HCT116 (cell line): ENCODE results near the gene COX18. TPM values are rescaled to one million over a fixed set of nuclear protein-coding genes. Genes with fewer than 3 reads are reported as not detected.

Source experiments
- ATAC-seq: fragments of 200-7000 bp; cut with Tn5 transposase; 2 replicates; pipeline ENCODE4 v1.9.1; 2020; ENCODE audit warnings: mild to moderate bottlenecking, moderate library complexity
- BruUV-seq: library from RNA; stranded (reverse); fragments of 400-500 nt; replicated peaks from 2 replicates; lab custom pipeline; 2021; lab: Mats Ljungman, UMichigan
- CTCF ChIA-PET: fragments of 300-600 bp; sonication (Branson Sonifier 250); formaldehyde crosslinking; loops from one replicate; lab custom pipeline; 2021; ENCODE audit warnings: antibody characterized with exemption; lab: Charles Lee
- POLR2A ChIA-PET: fragments of 300-600, 350-600 bp; sonication (Branson Sonifier 250); formaldehyde crosslinking; loops from one replicate; lab custom pipeline; 2021; ENCODE audit warnings: antibody characterized with exemption; lab: Charles Lee
- RAD21 ChIA-PET, 2 experiments: fragments of 300-600 bp; sonication (Branson Sonifier 250); formaldehyde crosslinking; loops; one replicate each; lab custom pipeline; 2023; ENCODE audit warnings: low total read pairs in 2 of 2; ENCODE audit not compliant: uncharacterized antibody in 2 of 2, unreplicated experiment in 2 of 2, low non-redundant PET in 1 of 2; lab: Charles Lee
- DNase-seq: peaks from one replicate; pipeline ENCODE4 v3.0.0-alpha.2; 2010; ENCODE audit warnings: low read depth, low spot score
- H2AFZ ChIP-seq: fragments of 200-600 bp; shearing (Covaris generic), sonication (generic); 2 replicates; pipeline ENCODE4 v1.6.1; 2017; ENCODE audit warnings: low read depth, mixed run types, mixed read lengths, antibody characterized with exemption, low read length; ENCODE audit not compliant: poor library complexity, severe bottlenecking
- H3K27ac ChIP-seq: 2 replicates; pipeline ENCODE4 v1.5.1; 2012; ENCODE audit warnings: low read depth, low read length
- H3K27me3 ChIP-seq: fragments of 200-600 bp; sonication (generic); 2 replicates; pipeline ENCODE4 v1.6.1; 2016; ENCODE audit warnings: mixed run types, low read length, mixed read lengths; ENCODE audit not compliant: insufficient read depth
- H3K36me3 ChIP-seq, 2 experiments: fragments of 200-500 bp in 1 of 2; fragments of 200-600 bp in 1 of 2; sonication (Bioruptor generic) in 1 of 2; sonication (generic) in 1 of 2; 2 replicates each; pipeline versions ENCODE4 v1.5.1 to v1.6.1; 2014 to 2016; ENCODE audit warnings: low read length in 2 of 2, inconsistent platforms in 1 of 2, mixed read lengths in 1 of 2, mixed run types in 1 of 2; ENCODE audit not compliant: insufficient read depth in 2 of 2, control insufficient read depth in 1 of 2
- H3K4me1 ChIP-seq, 2 experiments: fragments of 200-600 bp in 1 of 2; sonication (generic) in 1 of 2; 2 replicates each; pipeline versions ENCODE4 v1.5.1 to v1.6.1; 2012 to 2017; ENCODE audit warnings: low read length in 2 of 2, inconsistent platforms in 1 of 2, mild to moderate bottlenecking in 1 of 2, mixed read lengths in 1 of 2, mixed run types in 1 of 2, moderate library complexity in 1 of 2; ENCODE audit not compliant: insufficient read depth in 2 of 2, control insufficient read depth in 1 of 2
- H3K4me2 ChIP-seq: fragments of 200-600 bp; sonication (generic); 2 replicates; pipeline ENCODE4 v1.6.1; 2017; ENCODE audit warnings: mixed run types, low read length, mixed read lengths
- H3K4me3 ChIP-seq, 2 experiments: fragments of 200-600 bp in 1 of 2; sonication (generic) in 1 of 2; replicated peaks in 1 of 2; 2 replicates each; pipeline ENCODE4 v1.5.1; 2011 to 2016; ENCODE audit warnings: low read length in 2 of 2, control low read depth in 1 of 2, low read depth in 1 of 2, mild to moderate bottlenecking in 1 of 2, mixed read lengths in 1 of 2, mixed run types in 1 of 2
- H3K79me2 ChIP-seq: fragments of 200-600 bp; sonication (generic); 2 replicates; pipeline ENCODE4 v1.6.1; 2017; ENCODE audit warnings: mild to moderate bottlenecking, mixed run types, low read length, moderate library complexity, mixed read lengths; ENCODE audit not compliant: insufficient read depth
- H3K9ac ChIP-seq: fragments of 200-600 bp; sonication (generic); 2 replicates; pipeline ENCODE4 v1.6.1; 2016; ENCODE audit warnings: low read length, mixed read lengths
- H3K9me2 ChIP-seq: fragments of 200-600 bp; sonication (generic), shearing (Covaris generic); 2 replicates; pipeline ENCODE4 v1.6.1; 2017; ENCODE audit warnings: mixed run types, mild to moderate bottlenecking, moderate library complexity; ENCODE audit not compliant: insufficient read depth
- H3K9me3 ChIP-seq, 2 experiments: fragments of 200-500 bp in 1 of 2; fragments of 200-600 bp in 1 of 2; sonication (Bioruptor generic) in 1 of 2; sonication (generic) in 1 of 2; 2 replicates each; pipeline ENCODE4 v1.6.1; 2014 to 2017; ENCODE audit warnings: low read length in 2 of 2, mixed read lengths in 2 of 2, inconsistent platforms in 1 of 2, low read depth in 1 of 2, mild to moderate bottlenecking in 1 of 2, mixed run types in 1 of 2, moderate library complexity in 1 of 2; ENCODE audit not compliant: control insufficient read depth in 1 of 2, insufficient read depth in 1 of 2
- H4K20me1 ChIP-seq: fragments of 200-600 bp; sonication (generic), shearing (Covaris generic); 2 replicates; pipeline ENCODE4 v1.6.1; 2017; ENCODE audit warnings: mixed run types, mild to moderate bottlenecking, moderate library complexity; ENCODE audit not compliant: insufficient read depth
- CEBPB ChIP-seq: IDR thresholded peaks from 2 replicates; pipeline ENCODE4 v1.6.1; 2012; ENCODE audit warnings: low read depth
- CTCF ChIP-seq, 3 experiments: fragments of 200-600 bp in 1 of 3; sonication (generic) in 1 of 3; IDR thresholded peaks in 2 of 3; conservative IDR thresholded peaks in 1 of 3; 2 replicates each; pipeline ENCODE4 v1.5.1; 2012 to 2017; ENCODE audit warnings: low read depth in 2 of 3, low read length in 2 of 3, antibody characterized with exemption in 1 of 3, borderline replicate concordance in 1 of 3, control low read depth in 1 of 3, mild to moderate bottlenecking in 1 of 3, mixed read lengths in 1 of 3, mixed run types in 1 of 3, moderate library complexity in 1 of 3; ENCODE audit not compliant: insufficient read depth in 1 of 3
- EGR1 ChIP-seq: IDR thresholded peaks from 2 replicates; pipeline ENCODE4 v1.6.1; 2012; ENCODE audit warnings: low read depth
- EZH2 ChIP-seq: fragments of 200-600 bp; sonication (generic); IDR thresholded peaks from 2 replicates; pipeline ENCODE4 v1.6.1; 2017; ENCODE audit warnings: antibody characterized with exemption, mixed run types
- EZH2phosphoT487 ChIP-seq: fragments of 200-600 bp; IDR thresholded peaks from 2 replicates; pipeline ENCODE4 v1.6.1; 2018; ENCODE audit warnings: antibody characterized with exemption, borderline replicate concordance
- FOSL1 ChIP-seq: IDR thresholded peaks from 2 replicates; pipeline ENCODE4 v1.6.1; 2012; ENCODE audit warnings: low read depth
- MAX ChIP-seq: IDR thresholded peaks from 2 replicates; pipeline ENCODE4 v1.6.1; 2012
- POLR2A ChIP-seq: IDR thresholded peaks from 2 replicates; pipeline ENCODE4 v1.7.0; 2011; ENCODE audit warnings: borderline replicate concordance; ENCODE audit not compliant: insufficient read depth, insufficient read length; ENCODE audit errors: extremely low read depth
- POLR2AphosphoS5 ChIP-seq: IDR thresholded peaks from 2 replicates; pipeline ENCODE4 v1.6.1; 2011; ENCODE audit warnings: mild to moderate bottlenecking, low read depth, low read length, moderate library complexity
- RAD21 ChIP-seq: IDR thresholded peaks from 2 replicates; pipeline ENCODE4 v1.6.1; 2012; ENCODE audit warnings: low read depth, mild to moderate bottlenecking
- SIN3A ChIP-seq: IDR thresholded peaks from 2 replicates; pipeline ENCODE4 v1.6.1; 2012; ENCODE audit warnings: low read depth
- SRF ChIP-seq: IDR thresholded peaks from 2 replicates; pipeline ENCODE4 v1.6.1; 2012; ENCODE audit warnings: low read depth
- ZNF274 ChIP-seq: fragments of 200-500 bp; sonication (Bioruptor generic); IDR thresholded peaks from 2 replicates; pipeline ENCODE4 v1.6.1; 2014; ENCODE audit warnings: mild to moderate bottlenecking, low read depth, low read length, inconsistent platforms
- intact Hi-C: fragments of 100-400 bp; cut with micrococcal nuclease; formaldehyde crosslinking; loops from 2 replicates; pipeline ENCODE4 v1.10.0; 2022
- total RNA-seq: library from RNA; stranded (reverse); gene quantifications from one replicate; pipeline ENCODE4 v1.2.1, GENCODE V29; 2021; ENCODE audit not compliant: unreplicated experiment
- TF ChIP-seq, protein P1 (sequence below): IDR thresholded peaks from 2 replicates; pipeline ENCODE4 v1.6.1; 2012
- TF ChIP-seq, protein P2 (sequence below): IDR thresholded peaks from 2 replicates; pipeline ENCODE4 v1.6.1; 2012; ENCODE audit warnings: low read depth

The COX18 gene
- total RNA-seq, 1 experiment from 2014 or later: 12.5 TPM

GRCh38 chr4:73053076-73053475 lies 16.4 kb downstream of the COX18 start:
- ChIA-PET CTCF (no interaction called here), POLR2A (no interaction called here)
- H3K27ac ChIP-seq: no peak overlapping the region
- H2AFZ ChIP-seq: no peak overlapping the region
- H3K4me2 ChIP-seq: no peak overlapping the region
- DNase-seq: no peak
- H3K79me2 ChIP-seq: no peaks in the 10 kb centered on the region
- no peaks in the 10 kb centered on the region for H3K4me1 ChIP-seq
- no peak for ATAC-seq
- H4K20me1 ChIP-seq: no peaks in the 10 kb centered on the region
- H3K27me3 ChIP-seq: no peaks in the 10 kb centered on the region
- intact Hi-C loops: no loop called here
- no peaks in the 10 kb centered on the region for H3K9me3 ChIP-seq
- H3K9me2 ChIP-seq: no peaks in the 10 kb centered on the region
- TF ChIP-seq, protein P1, sequence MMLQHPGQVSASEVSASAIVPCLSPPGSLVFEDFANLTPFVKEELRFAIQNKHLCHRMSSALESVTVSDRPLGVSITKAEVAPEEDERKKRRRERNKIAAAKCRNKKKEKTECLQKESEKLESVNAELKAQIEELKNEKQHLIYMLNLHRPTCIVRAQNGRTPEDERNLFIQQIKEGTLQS: no peak
- TF ChIP-seq, all 23 proteins: peak for 0
- H3K4me3 ChIP-seq: no peak overlapping the region
- no TSS peak for BruUV-seq
- peaks cover 2 to 4% of the 10 kb centered on the region in 2 experiments; a peak in 1 of 4 replicates for H3K36me3 ChIP-seq
- no peak overlapping the region for H3K9ac ChIP-seq
- RAD21 ChIA-PET: no interaction called here

- TF ChIP-seq POLR2A: no peak
- no peak for TF ChIP-seq EGR1
- TF ChIP-seq CTCF (IDR thresholded peaks at IDR 0.05 in 2 of 3, conservative IDR thresholded peaks at IDR 0.05 in 1 of 3; ENCODE audit: borderline replicate concordance in 1 of 3, insufficient read depth in 1 of 3, low read depth in 2 of 3, low read length in 2 of 3): no peak
- TF ChIP-seq EZH2phosphoT487: no peak
- TF ChIP-seq CEBPB: no peak
- TF ChIP-seq POLR2AphosphoS5: no peak
- TF ChIP-seq ZNF274: no peak
- TF ChIP-seq MAX: no peak
- no peak for TF ChIP-seq SIN3A
- no peak for TF ChIP-seq RAD21
- no peak for TF ChIP-seq FOSL1
- TF ChIP-seq, protein P2, sequence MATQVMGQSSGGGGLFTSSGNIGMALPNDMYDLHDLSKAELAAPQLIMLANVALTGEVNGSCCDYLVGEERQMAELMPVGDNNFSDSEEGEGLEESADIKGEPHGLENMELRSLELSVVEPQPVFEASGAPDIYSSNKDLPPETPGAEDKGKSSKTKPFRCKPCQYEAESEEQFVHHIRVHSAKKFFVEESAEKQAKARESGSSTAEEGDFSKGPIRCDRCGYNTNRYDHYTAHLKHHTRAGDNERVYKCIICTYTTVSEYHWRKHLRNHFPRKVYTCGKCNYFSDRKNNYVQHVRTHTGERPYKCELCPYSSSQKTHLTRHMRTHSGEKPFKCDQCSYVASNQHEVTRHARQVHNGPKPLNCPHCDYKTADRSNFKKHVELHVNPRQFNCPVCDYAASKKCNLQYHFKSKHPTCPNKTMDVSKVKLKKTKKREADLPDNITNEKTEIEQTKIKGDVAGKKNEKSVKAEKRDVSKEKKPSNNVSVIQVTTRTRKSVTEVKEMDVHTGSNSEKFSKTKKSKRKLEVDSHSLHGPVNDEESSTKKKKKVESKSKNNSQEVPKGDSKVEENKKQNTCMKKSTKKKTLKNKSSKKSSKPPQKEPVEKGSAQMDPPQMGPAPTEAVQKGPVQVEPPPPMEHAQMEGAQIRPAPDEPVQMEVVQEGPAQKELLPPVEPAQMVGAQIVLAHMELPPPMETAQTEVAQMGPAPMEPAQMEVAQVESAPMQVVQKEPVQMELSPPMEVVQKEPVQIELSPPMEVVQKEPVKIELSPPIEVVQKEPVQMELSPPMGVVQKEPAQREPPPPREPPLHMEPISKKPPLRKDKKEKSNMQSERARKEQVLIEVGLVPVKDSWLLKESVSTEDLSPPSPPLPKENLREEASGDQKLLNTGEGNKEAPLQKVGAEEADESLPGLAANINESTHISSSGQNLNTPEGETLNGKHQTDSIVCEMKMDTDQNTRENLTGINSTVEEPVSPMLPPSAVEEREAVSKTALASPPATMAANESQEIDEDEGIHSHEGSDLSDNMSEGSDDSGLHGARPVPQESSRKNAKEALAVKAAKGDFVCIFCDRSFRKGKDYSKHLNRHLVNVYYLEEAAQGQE: no peak
- TF ChIP-seq SRF: no peak
- TF ChIP-seq EZH2: no peak
- H3K4me2 ChIP-seq: no peak overlapping the region
- no peaks in the 10 kb centered on the region for H3K9me2 ChIP-seq
- no peaks in the 10 kb centered on the region for H3K79me2 ChIP-seq
- H3K27ac ChIP-seq: no peak overlapping the region
- 0 out of 4 replicates have a peak, but pooled peaks cover 0 to 2% of the 10 kb centered on the region in 2 experiments for H3K36me3 ChIP-seq
- no peaks in the 10 kb centered on the region for H3K27me3 ChIP-seq
- no peaks in the 10 kb centered on the region for H3K4me1 ChIP-seq
- no peak overlapping the region for H3K4me3 ChIP-seq
- RAD21 ChIA-PET: no interaction called here
- H3K9me3 ChIP-seq: no peaks in the 10 kb centered on the region
- no peaks in the 10 kb centered on the region for H4K20me1 ChIP-seq
- POLR2A ChIA-PET: no interaction called here
- ATAC-seq (no peak), DNase-seq (no peak)
- no TSS peak for BruUV-seq
- H2AFZ ChIP-seq: no peak overlapping the region
- intact Hi-C loops: no loop called here
- no peak overlapping the region for H3K9ac ChIP-seq
- CTCF ChIA-PET: interaction anchor here (0.7 kb wide), 1 partner anchor 557 kb away, joined by 3 read pairs; no protein-coding TSS in a partner anchor
Observed at GRCh38 chr4:73051625-73052024, 17.9 kb downstream of the COX18 start.
